GM12878 (cell line): ENCODE measurements around the gene EEF1E1. TPM values are rescaled to one million over a fixed set of nuclear protein-coding genes. Genes with fewer than 3 reads are reported as not detected.

Experiments
- ATAC-seq: fragments of 200-7000 bp; cut with Tn5 transposase; 3 replicates; pipeline ENCODE4 v1.9.1; 2020; ENCODE audit warnings: mild to moderate bottlenecking, moderate library complexity
- BruUV-seq: library from RNA; stranded (reverse); fragments of 400-500 nt; replicated peaks from 2 replicates; lab custom pipeline; 2021; lab: Mats Ljungman, UMichigan
- CTCF ChIA-PET: fragments of 300-600 bp; sonication (Branson Sonifier 250); formaldehyde crosslinking; extraction: SDS; loops from one replicate; lab custom pipeline; 2021; ENCODE audit warnings: inconsistent platforms; lab: Yijun Ruan, JAX
- POLR2A ChIA-PET: fragments of 350-600 bp; formaldehyde crosslinking; extraction: SDS; loops from one replicate; lab custom pipeline; 2021; ENCODE audit warnings: inconsistent platforms; lab: Charles Lee
- RAD21 ChIA-PET: fragments of 300-600 bp; sonication (Branson Sonifier 250); formaldehyde crosslinking; loops from one replicate; lab custom pipeline; 2023; ENCODE audit warnings: antibody characterized with exemption; ENCODE audit not compliant: unreplicated experiment; lab: Charles Lee
- SMC1A ChIA-PET: fragments of 300-600 bp; sonication (Branson Sonifier 250); formaldehyde crosslinking; loops from one replicate; lab custom pipeline; 2023; ENCODE audit not compliant: unreplicated experiment, uncharacterized antibody; lab: Charles Lee
- DNase-seq: peaks from one replicate; pipeline ENCODE4 v3.0.0-alpha.2; 2011; ENCODE audit warnings: low read depth, low spot score
- FAIRE-seq: peaks from 3 replicates; lab custom pipeline; 2011; peaks lifted over from hg19 to GRCh38; lab: Jason Lieb, UNC
- H2AFZ ChIP-seq: 2 replicates; pipeline ENCODE4 v1.6.0; 2011; ENCODE audit warnings: low read depth, low read length, control low read depth; ENCODE audit not compliant: control insufficient read depth
- H3K27ac ChIP-seq: 2 replicates; pipeline ENCODE4 v1.5.1; 2011; ENCODE audit warnings: control low read depth; ENCODE audit not compliant: control insufficient read depth, insufficient read depth
- H3K27me3 ChIP-seq, 2 experiments: replicated peaks in 1 of 2; 2 replicates each; pipeline versions ENCODE4 v1.6.0 to v1.6.1; 2011; ENCODE audit warnings: low read length in 1 of 2; ENCODE audit not compliant: control insufficient read depth in 2 of 2, insufficient read depth in 2 of 2
- H3K36me3 ChIP-seq, 2 experiments: 2 replicates each; pipeline ENCODE4 v1.5.1; 2011; ENCODE audit warnings: low read length in 1 of 2; ENCODE audit not compliant: control insufficient read depth in 2 of 2, insufficient read depth in 2 of 2
- H3K4me1 ChIP-seq: 2 replicates; pipeline ENCODE4 v1.6.1; 2011; ENCODE audit warnings: mild to moderate bottlenecking, low read length, moderate library complexity, mixed read lengths; ENCODE audit not compliant: control insufficient read depth, insufficient read depth
- H3K4me2 ChIP-seq: 2 replicates; pipeline ENCODE4 v1.6.0; 2011; ENCODE audit warnings: control low read depth; ENCODE audit not compliant: control insufficient read depth, insufficient read depth
- H3K4me3 ChIP-seq: fragments of 200-600 bp; sonication (generic); 2 replicates; pipeline ENCODE4 v1.5.1; 2016
- H3K79me2 ChIP-seq: 2 replicates; pipeline ENCODE4 v1.6.0; 2011; ENCODE audit warnings: low read length; ENCODE audit not compliant: control insufficient read depth, insufficient read depth
- H3K9ac ChIP-seq: 2 replicates; pipeline ENCODE4 v1.8.0; 2011; ENCODE audit warnings: low read length, control low read depth, mixed read lengths; ENCODE audit not compliant: control insufficient read depth, insufficient read depth
- H3K9me3 ChIP-seq: replicated peaks from 3 replicates; pipeline ENCODE4 v1.5.1; 2011; ENCODE audit warnings: mild to moderate bottlenecking, low read length; ENCODE audit not compliant: control insufficient read depth, insufficient read depth
- H4K20me1 ChIP-seq: 2 replicates; pipeline ENCODE4 v1.6.0; 2011; ENCODE audit not compliant: control insufficient read depth, insufficient read depth
- EP300 ChIP-seq, 2 experiments: fragments of 150-350 bp in 1 of 2; IDR thresholded peaks; 2 replicates each; pipeline ENCODE4 v1.6.1; 2011 to 2012; ENCODE audit warnings: low read depth in 2 of 2, low read length in 2 of 2, borderline replicate concordance in 1 of 2, improper control_type of control experiment in 1 of 2, inconsistent platforms in 1 of 2; ENCODE audit not compliant: control insufficient read depth in 1 of 2
- PAX5 ChIP-seq: IDR thresholded peaks from 2 replicates; pipeline ENCODE4 v1.6.1; 2011; ENCODE audit warnings: low read depth, low read length, borderline replicate concordance
- PML ChIP-seq: IDR thresholded peaks from 2 replicates; pipeline ENCODE4 v1.6.1; 2012; ENCODE audit warnings: low read length, inconsistent platforms
- SKIL ChIP-seq: fragments of 450-650 bp; IDR thresholded peaks from 2 replicates; pipeline ENCODE4 v1.6.1; 2017; ENCODE audit warnings: mild to moderate bottlenecking, low read depth, inconsistent platforms; ENCODE audit not compliant: poor library complexity, severe bottlenecking
- YBX1 ChIP-seq: fragments of 450-650 bp; IDR thresholded peaks from 2 replicates; pipeline ENCODE4 v1.6.1; 2016; ENCODE audit warnings: antibody characterized with exemption
- ZBED1 ChIP-seq: IDR thresholded peaks from 2 replicates; pipeline ENCODE4 v1.6.1; 2016; ENCODE audit warnings: borderline replicate concordance
- WGBS: methylation state at CpG from one replicate; pipeline ENCODE4 v1.1.6; 2016; ENCODE audit warnings: low lambda C conversion rate; ENCODE audit not compliant: insufficient replicate concordance, insufficient coverage; ENCODE audit errors: missing lambda C conversion rate; 5-methylcytosine and 5-hydroxymethylcytosine counted together
- in situ Hi-C: fragments of 300-500 bp; cut with MboI; formaldehyde crosslinking; loops from 9 replicates; pipeline ENCODE4 v1.14.3; 2018; ENCODE audit warnings: mixed read lengths
- intact Hi-C: fragments of 100-400 bp; cut with micrococcal nuclease; formaldehyde crosslinking; loops from one replicate; pipeline ENCODE4 v1.14.2; 2022; ENCODE audit not compliant: unreplicated experiment
- polyA plus RNA-seq, 11 experiments: library from polyadenylated mRNA; depleted of rRNA in 4 of 11; unstranded in 6 of 11; stranded (reverse) in 5 of 11; fragments of >200 nt; fragmentation: Nextera tagmentation in 4 of 11; fragmentation: Illumina TruSeq in 1 of 11; extraction: Ambion mirVana in 4 of 11; extraction: Trizol in 1 of 11; gene quantifications; 1 replicate in 1 of 11; 2 replicates in 10 of 11; pipeline versions ENCODE4 v1.2.1 to v1.2.3, GENCODE V29; 2011 to 2016; ENCODE audit warnings: inconsistent platforms in 2 of 11, missing spikeins in 2 of 11, low read depth in 1 of 11
- total RNA-seq, 4 experiments: library from RNA; depleted of rRNA in 3 of 4; stranded (reverse); fragments of >200 nt in 3 of 4; fragmentation: Illumina TruSeq in 1 of 4; extraction: Trizol in 1 of 4; gene quantifications; 2 replicates each; pipeline versions ENCODE4 v1.2.1 to v1.2.3, GENCODE V29; 2013 to 2021

EEF1E1 gene
- total and polyA plus RNA-seq, 10 of the 15 experiments (the other 5 are each of a cell fraction or from before 2014, with no cell fraction given) = 55.3 to 668 (median 121) TPM

- DNase-seq = no peak
- peaks cover 0 to 12% of the 10 kb centered on the region in 2 experiments; a peak in 3 of 4 replicates for H3K36me3 ChIP-seq
- POLR2A ChIA-PET = no interaction called here
- H3K4me1 ChIP-seq = peaks cover 1% of the 10 kb centered on the region; the same call in 1 of the 2 replicates
- FAIRE-seq = no peak
- no peak overlapping the region for H3K9ac ChIP-seq
- no peak overlapping the region for H2AFZ ChIP-seq
- CTCF ChIA-PET = interaction anchor here (2.0 kb wide), 1 partner anchor 21 kb away, joined by 4 read pairs; no protein-coding TSS in a partner anchor
- H3K79me2 ChIP-seq = no peaks in the 10 kb centered on the region; the same call in 1 of the 2 replicates
- H3K27me3 ChIP-seq = no peaks in the 10 kb centered on the region
- RAD21 ChIA-PET = no interaction called here
- no TSS peak for BruUV-seq
- TF ChIP-seq EP300 (IDR thresholded peaks at IDR 0.05; ENCODE audit: borderline replicate concordance in 1 of 2, control insufficient read depth in 1 of 2, low read depth in 2 of 2, low read length in 2 of 2) = no peak
- TF ChIP-seq ZBED1 = no peak
- no peak for TF ChIP-seq PAX5
- no peak for TF ChIP-seq PML
- no peak for TF ChIP-seq SKIL
- TF ChIP-seq YBX1 = no peak
- no peak overlapping the region for H3K4me3 ChIP-seq
- no peak overlapping the region for H3K27ac ChIP-seq
- intact Hi-C loops (no loop called here), in situ Hi-C loops (no loop called here)
- SMC1A ChIA-PET = interaction anchor here (0.7 kb wide), 1 partner anchor 135 kb away, joined by 3 read pairs; no protein-coding TSS in a partner anchor
- H3K9me3 ChIP-seq = no peaks in the 10 kb centered on the region
- H3K4me2 ChIP-seq = no peak overlapping the region
- H4K20me1 ChIP-seq = no peaks in the 10 kb centered on the region
- ATAC-seq = no peak
- WGBS = 86% methylated on average over 4 of the region's 4 CpGs
Observed at GRCh38 chr6:8080362-8081151, 21.8 kb downstream of the EEF1E1 start.
